Ovary (tissue), 3 donors: ENCODE results near the gene IVL.

ENCODE experiments used
- CTCF ChIP-seq, 3 donors: fragments of 450-650 bp in 2 of 3; fragments of 200-600 bp in 1 of 3; IDR thresholded peaks; one replicate each; pipeline versions ENCODE4 v1.5.1 to v1.8.0; 2016 to 2022; ENCODE audit warnings: antibody characterized with exemption in 3 of 3, mild to moderate bottlenecking in 1 of 3
- EP300 ChIP-seq: sonication (generic); formaldehyde crosslinking; IDR thresholded peaks from one replicate; pipeline ENCODE4 v1.6.1; 2017; ENCODE audit warnings: antibody characterized with exemption
- POLR2A ChIP-seq: fragments of 450-650 bp; IDR thresholded peaks from one replicate; pipeline ENCODE4 v1.6.1; 2017; ENCODE audit warnings: antibody characterized with exemption, mild to moderate bottlenecking, moderate library complexity
- donor health status: DM: no; HTN: no; CAD: no.

GRCh38 chr1:152957561-152957960 lies 49.2 kb downstream of the IVL start:
- no peak for TF ChIP-seq CTCF (IDR thresholded peaks at IDR 0.05)
- no peak for TF ChIP-seq POLR2A
- no peak for TF ChIP-seq EP300
